GM19023 (cell line): ENCODE data around the gene TMEM150A.
"Not testable (repeated sequence)": the region's sequence is repeated elsewhere in the genome, so short reads cannot be mapped to it uniquely, and the experiment has no call there.

Experiments used
- ATAC-seq: cut with Tn5 transposase; IDR thresholded peaks from one replicate; pipeline ENCODE4 v1.9.1; 2021; ENCODE audit warnings: mild to moderate bottlenecking, moderate library complexity; ENCODE audit not compliant: unreplicated experiment

Gene TMEM150A

GRCh38 chr2:85595301-85596025, 7.0 kb downstream of the TMEM150A start, which contains the start of gene RNF181:
TSS of gene RNF181 (plus strand) at chr2:85595745. CDS start at chr2:85595764, 19 bp downstream.
- ATAC-seq: peak; percentile 99

- ATAC-seq: no peak
These were observed 7.7 kb downstream of the TMEM150A start for GRCh38 chr2:85594715-85595300.

GRCh38 chr2:85593023-85593422, 9.5 kb downstream of the TMEM150A start:
- ATAC-seq: no peak

- ATAC-seq: not testable (repeated sequence)
These were observed 10.2 kb downstream of the TMEM150A start for GRCh38 chr2:85592299-85592698.

- ATAC-seq: no peak
These were observed 10.9 kb downstream of the TMEM150A start for GRCh38 chr2:85591563-85591962.

GRCh38 chr2:85590950-85591349, 11.5 kb downstream of the TMEM150A start:
- no peak for ATAC-seq

- ATAC-seq: no peak
These were observed 12.3 kb downstream of the TMEM150A start for GRCh38 chr2:85589982-85590791.

- ATAC-seq: no peak
These were observed 13.3 kb downstream of the TMEM150A start for GRCh38 chr2:85589181-85589580.

GRCh38 chr2:85588645-85589044, 13.9 kb downstream of the TMEM150A start:
- no peak for ATAC-seq

GRCh38 chr2:85588236-85588635, 14.3 kb downstream of the TMEM150A start:
- no peak for ATAC-seq

- ATAC-seq: no peak
These were observed 16.8 kb downstream of the TMEM150A start for GRCh38 chr2:85585781-85586105.

GRCh38 chr2:85584857-85585780, 17.4 kb downstream of the TMEM150A start:
- peak; percentile 50 for ATAC-seq

GRCh38 chr2:85584354-85584856, 18.1 kb downstream of the TMEM150A start, which contains the start of gene VAMP5:
TSS of gene VAMP5 (plus strand) at chr2:85584431. CDS start at chr2:85584491, 60 bp downstream.
- ATAC-seq: peak; percentile 72

- no peak for ATAC-seq
These were observed 18.7 kb downstream of the TMEM150A start for GRCh38 chr2:85583667-85584353.

GRCh38 chr2:85582492-85582891, 20.0 kb downstream of the TMEM150A start:
- no peak for ATAC-seq

- ATAC-seq: no peak
These were observed 22.3 kb downstream of the TMEM150A start for GRCh38 chr2:85580206-85580605.

GRCh38 chr2:85579266-85579935, 23.1 kb downstream of the TMEM150A start:
- no peak for ATAC-seq

- peak; percentile 44 for ATAC-seq
These were observed 24.0 kb downstream of the TMEM150A start for GRCh38 chr2:85578243-85579180.
